Endothelial cell of umbilical vein (primary cell): ENCODE measurements around the gene GHRH. TPM values are rescaled to one million over a fixed set of nuclear protein-coding genes. Genes with fewer than 3 reads are reported as not detected.

Experiments
- BruUV-seq: library from RNA; stranded (reverse); fragments of 400-500 nt; replicated peaks from 2 replicates; lab custom pipeline; 2021; lab: Mats Ljungman, UMichigan
- CTCF ChIA-PET: fragments of 300-600, 350-600 bp; sonication (Branson Sonifier 250); formaldehyde crosslinking; loops from one replicate; lab custom pipeline; 2021; ENCODE audit warnings: antibody characterized with exemption, inconsistent platforms; lab: Charles Lee
- POLR2A ChIA-PET: fragments of 300-600, 350-600 bp; sonication (Branson Sonifier 250); formaldehyde crosslinking; loops from one replicate; lab custom pipeline; 2021; ENCODE audit warnings: antibody characterized with exemption, inconsistent platforms; lab: Charles Lee
- DNase-seq: peaks from one replicate; pipeline ENCODE4 v3.0.0-alpha.2; 2011; ENCODE audit warnings: low read depth, low spot score
- FAIRE-seq: peaks from 2 replicates; lab custom pipeline; 2011; peaks lifted over from hg19 to GRCh38; lab: Jason Lieb, UNC
- H2AFZ ChIP-seq: 2 replicates; pipeline ENCODE4 v1.6.0; 2012; ENCODE audit warnings: low read depth, low read length, control low read depth, inconsistent platforms
- H3K27ac ChIP-seq: 2 replicates; pipeline ENCODE4 v1.5.1; 2011; ENCODE audit warnings: low read depth, mild to moderate bottlenecking, control low read depth, low read length, moderate library complexity; ENCODE audit not compliant: insufficient read depth
- H3K27me3 ChIP-seq, 2 experiments: 2 replicates each; pipeline versions ENCODE4 v1.6.0 to v1.6.1; 2011; ENCODE audit warnings: low read length in 2 of 2, mixed read lengths in 1 of 2; ENCODE audit not compliant: control insufficient read depth in 2 of 2, insufficient read depth in 2 of 2
- H3K36me3 ChIP-seq, 2 experiments: 2 replicates in 1 of 2; 3 replicates in 1 of 2; pipeline ENCODE4 v1.5.1; 2011; ENCODE audit warnings: low read length in 2 of 2, mild to moderate bottlenecking in 1 of 2, moderate library complexity in 1 of 2; ENCODE audit not compliant: control insufficient read depth in 2 of 2, insufficient read depth in 2 of 2; ENCODE audit errors: extremely low read depth in 1 of 2
- H3K4me1 ChIP-seq: 3 replicates; pipeline ENCODE4 v1.5.1; 2011; ENCODE audit warnings: mild to moderate bottlenecking, low read length; ENCODE audit not compliant: control insufficient read depth, insufficient read depth; ENCODE audit errors: extremely low read depth
- H3K4me2 ChIP-seq: 2 replicates; pipeline ENCODE4 v1.6.1; 2011; ENCODE audit warnings: low read length, control low read depth, mixed read lengths; ENCODE audit not compliant: insufficient read depth
- H3K4me3 ChIP-seq, 3 experiments: fragments of 200-600 bp in 1 of 3; sonication (generic), shearing (Covaris generic) in 1 of 3; replicated peaks in 1 of 3; 2 replicates each; pipeline ENCODE4 v1.5.1; 2011 to 2016; ENCODE audit warnings: control low read depth in 3 of 3, low read length in 3 of 3, mild to moderate bottlenecking in 2 of 3, inconsistent platforms in 1 of 3, low read depth in 1 of 3, moderate library complexity in 1 of 3; ENCODE audit not compliant: insufficient read depth in 1 of 3
- H3K79me2 ChIP-seq: 2 replicates; pipeline ENCODE4 v1.6.0; 2012; ENCODE audit warnings: low read length, inconsistent platforms; ENCODE audit not compliant: control insufficient read depth, insufficient read depth
- H3K9ac ChIP-seq: replicated peaks from 2 replicates; pipeline ENCODE3; 2011; ENCODE audit warnings: low read length, control low read depth; ENCODE audit not compliant: insufficient read depth; ENCODE audit errors: extremely low read depth
- H3K9me1 ChIP-seq: replicated peaks from 3 replicates; pipeline ENCODE4 v1.6.0; 2011; ENCODE audit warnings: mild to moderate bottlenecking, low read length; ENCODE audit not compliant: control insufficient read depth, insufficient read depth; ENCODE audit errors: extremely low read depth
- H3K9me3 ChIP-seq: replicated peaks from 2 replicates; pipeline ENCODE4 v1.5.1; 2012; ENCODE audit warnings: low read length, inconsistent platforms; ENCODE audit not compliant: control insufficient read depth, insufficient read depth
- H4K20me1 ChIP-seq: replicated peaks from 2 replicates; pipeline ENCODE3; 2011; ENCODE audit warnings: mild to moderate bottlenecking, low read length; ENCODE audit not compliant: control insufficient read depth, insufficient read depth; ENCODE audit errors: extremely low read depth
- CTCF ChIP-seq, 2 donors: IDR thresholded peaks; 1 replicate in 1 of 2; 2 replicates in 1 of 2; pipeline ENCODE4 v1.5.1; 2011; ENCODE audit warnings: low read length in 2 of 2, mild to moderate bottlenecking in 2 of 2, moderate library complexity in 2 of 2, control low read depth in 1 of 2, inconsistent platforms in 1 of 2, low read depth in 1 of 2; ENCODE audit not compliant: insufficient read depth in 1 of 2; ENCODE audit errors: extremely low read depth in 1 of 2
- EZH2 ChIP-seq: IDR thresholded peaks from 2 replicates; pipeline ENCODE4 v1.6.1; 2012; ENCODE audit warnings: borderline replicate concordance, low read depth, mild to moderate bottlenecking, moderate library complexity, low read length, inconsistent platforms; ENCODE audit not compliant: severe bottlenecking
- FOS ChIP-seq: IDR thresholded peaks from 2 replicates; pipeline ENCODE4 v1.6.1; 2011; ENCODE audit warnings: mild to moderate bottlenecking, low read length, moderate library complexity, borderline replicate concordance; ENCODE audit not compliant: insufficient read depth
- GATA2 ChIP-seq: IDR thresholded peaks from 2 replicates; pipeline ENCODE4 v1.7.0; 2011; ENCODE audit warnings: low read depth, mild to moderate bottlenecking, moderate library complexity, mixed read lengths, low read length; ENCODE audit not compliant: insufficient read length, insufficient read depth
- JUN ChIP-seq: IDR thresholded peaks from 2 replicates; pipeline ENCODE4 v1.6.1; 2011; ENCODE audit warnings: borderline replicate concordance, low read depth; ENCODE audit not compliant: insufficient read length, insufficient read depth
- MAX ChIP-seq: IDR thresholded peaks from 2 replicates; pipeline ENCODE4 v1.6.1; 2011; ENCODE audit not compliant: insufficient read depth, insufficient read length
- MYC ChIP-seq: IDR thresholded peaks from one replicate; pipeline ENCODE4 v1.6.1; 2011; ENCODE audit warnings: mild to moderate bottlenecking, low read depth, low read length
- POLR2A ChIP-seq: IDR thresholded peaks from 2 replicates; pipeline ENCODE4 v1.6.1; 2012; ENCODE audit warnings: low read depth, mild to moderate bottlenecking, control low read depth, low read length
- POLR2AphosphoS5 ChIP-seq: IDR thresholded peaks from 2 replicates; pipeline ENCODE4 v1.6.1; 2012; ENCODE audit warnings: low read depth, mild to moderate bottlenecking, control low read depth, low read length, moderate library complexity; ENCODE audit not compliant: insufficient read depth
- dilution Hi-C: fragments of 300-500 bp; cut with MboI; formaldehyde crosslinking; loops from one replicate; pipeline ENCODE4 v1.15.0; 2019; ENCODE audit warnings: low sequenced_read_pairs; ENCODE audit not compliant: extremely low pct_ligation_motif_present
- intact Hi-C: fragments of 100-400 bp; cut with micrococcal nuclease; formaldehyde crosslinking; loops from one replicate; pipeline ENCODE4 v1.10.0; 2022
- polyA plus RNA-seq, 4 experiments: library from polyadenylated mRNA; depleted of rRNA in 3 of 4; stranded (reverse) in 3 of 4; unstranded in 1 of 4; fragments of >200 nt; gene quantifications; 2 replicates each; pipeline versions ENCODE4 v1.2.1 to v1.2.3, GENCODE V29; 2011 to 2012; ENCODE audit warnings: missing spikeins in 1 of 4
- total RNA-seq: library from RNA; stranded (reverse); gene quantifications from 2 replicates; pipeline ENCODE4 v1.2.3, GENCODE V29; 2021

Gene GHRH
- total and polyA plus RNA-seq, 2 donors (not counting 3 experiments of a cell fraction or from before 2014, with no cell fraction given), result not detected

- H4K20me1 ChIP-seq, result no peaks in the 10 kb centered on the region
- dilution Hi-C loops, result loop anchor here (25.0 kb wide), 1 partner anchor 253 kb away; the partner anchor contains the start of gene NNAT
- no peak overlapping the region for H2AFZ ChIP-seq
- DNase-seq (no peak), FAIRE-seq (no peak)
- intact Hi-C loops, result no loop called here
- no peaks in the 10 kb centered on the region for H3K79me2 ChIP-seq
- POLR2A ChIA-PET, result no interaction called here
- CTCF ChIA-PET, result interaction anchor here (0.9 to 1.6 kb wide), 5 partner anchors 8 to 274 kb away, joined by 3 to 4 read pairs (median 3); no protein-coding TSS in a partner anchor
- no TSS peak for BruUV-seq
- H3K27me3 ChIP-seq, result peaks cover 7 to 18% of the 10 kb centered on the region in 2 experiments
- H3K4me2 ChIP-seq, result no peak overlapping the region
- H3K36me3 ChIP-seq, result no peaks in the 10 kb centered on the region
- H3K27ac ChIP-seq, result no peak overlapping the region
- no peaks in the 10 kb centered on the region for H3K4me1 ChIP-seq
- H3K9me1 ChIP-seq, result no peaks in the 10 kb centered on the region
- TF ChIP-seq MYC, result no peak
- no peak for TF ChIP-seq GATA2
- TF ChIP-seq POLR2A, result no peak
- no peak for TF ChIP-seq EZH2
- TF ChIP-seq POLR2AphosphoS5, result no peak
- TF ChIP-seq FOS, result no peak
- TF ChIP-seq JUN, result no peak
- TF ChIP-seq MAX, result no peak
- TF ChIP-seq CTCF (IDR thresholded peaks at IDR 0.05; ENCODE audit: extremely low read depth in 1 of 2, insufficient read depth in 1 of 2, low read depth in 1 of 2, low read length in 2 of 2), result no peak
- H3K9me3 ChIP-seq, result no peaks in the 10 kb centered on the region
- H3K9ac ChIP-seq, result no peak overlapping the region
- no peak overlapping the region for H3K4me3 ChIP-seq
Measured at GRCh38 chr20:37259031-37259430, 2.6 kb downstream of the GHRH start.
